Upper lobe of left lung (tissue), 6 donors: ENCODE data around the gene LMO7. TPM values are rescaled to one million over a fixed set of nuclear protein-coding genes. Genes with fewer than 3 reads are reported as not detected.
"Not testable (repeated sequence)": the region's sequence is repeated elsewhere in the genome, so short reads cannot be mapped to it uniquely, and the experiment has no call there.

Experiments
- ATAC-seq, 2 donors: fragments of 200-7000 bp; cut with Tn5 transposase; one replicate each; pipeline ENCODE4 v1.9.1; 2022; ENCODE audit warnings: mild to moderate bottlenecking in 2 of 2, moderate library complexity in 2 of 2; ENCODE audit not compliant: low FRiP score in 2 of 2
- DNase-seq, 2 donors: peaks; one replicate each; pipeline ENCODE4 v3.0.0-alpha.2; 2019 to 2020
- H3K27ac ChIP-seq, 4 donors: fragments of 200-600 bp; sonication (generic); one replicate each; pipeline ENCODE4 v1.5.1; 2016 to 2019
- H3K27me3 ChIP-seq, 4 donors: fragments of 200-600 bp; sonication (generic); one replicate each; pipeline ENCODE4 v1.5.1; 2017 to 2019
- H3K36me3 ChIP-seq, 4 donors: fragments of 200-600 bp; sonication (generic); one replicate each; pipeline ENCODE4 v1.5.1; 2016 to 2019
- H3K4me1 ChIP-seq, 4 donors: fragments of 200-600 bp; sonication (generic); one replicate each; pipeline ENCODE4 v1.5.1; 2018 to 2019
- H3K4me3 ChIP-seq, 4 donors: fragments of 200-600 bp; sonication (generic); one replicate each; pipeline ENCODE4 v1.5.1; 2017 to 2019; ENCODE audit warnings: mild to moderate bottlenecking in 2 of 4, moderate library complexity in 1 of 4
- H3K9me3 ChIP-seq, 4 donors: fragments of 200-600 bp; sonication (generic); one replicate each; pipeline ENCODE4 v1.5.1; 2018 to 2019
- EP300 ChIP-seq, 4 donors: sonication (generic); formaldehyde crosslinking; IDR thresholded peaks; one replicate each; pipeline ENCODE4 v1.5.1; 2017; ENCODE audit warnings: antibody characterized with exemption in 4 of 4, control low read depth in 2 of 4
- POLR2A ChIP-seq, 4 donors: fragments of 450-650 bp; IDR thresholded peaks; one replicate each; pipeline ENCODE4 v1.5.1; 2016 to 2017; ENCODE audit warnings: antibody characterized with exemption in 4 of 4, mild to moderate bottlenecking in 2 of 4
- POLR2AphosphoS5 ChIP-seq, 2 donors: sonication (generic); formaldehyde crosslinking; IDR thresholded peaks; one replicate each; pipeline ENCODE4 v1.5.1; 2017; ENCODE audit warnings: antibody characterized with exemption in 2 of 2
- WGBS, 2 donors: methylation state at CpG; one replicate each; pipeline ENCODE4 v1.1.5; 2017 to 2018; 5-methylcytosine and 5-hydroxymethylcytosine counted together
- total RNA-seq, 6 donors: library from RNA; depleted of rRNA in 4 of 6; stranded (reverse); fragments of >200 nt in 4 of 6; gene quantifications; one replicate each; pipeline versions ENCODE4 v1.1.0 to v1.2.1, GENCODE V29; 2016 to 2021
- TF ChIP-seq, protein P1 (sequence below), 6 experiments: fragments of 450-650 bp in 4 of 6; fragments of 200-600 bp in 2 of 6; sonication (generic) in 2 of 6; IDR thresholded peaks; one replicate each; pipeline ENCODE4 v1.5.1; 2016 to 2019; ENCODE audit warnings: antibody characterized with exemption in 6 of 6
- donor health status: DM: no; HTN: no; CAD: no; lungs with moderate emphysema.
- donor health status: DM: no; HTN: yes; CAD: no; lungs with severe emphysema.

The LMO7 gene
- total RNA-seq, 6 donors from 2014 or later, result 327 to 1,155 (median 811) TPM

DNA sequence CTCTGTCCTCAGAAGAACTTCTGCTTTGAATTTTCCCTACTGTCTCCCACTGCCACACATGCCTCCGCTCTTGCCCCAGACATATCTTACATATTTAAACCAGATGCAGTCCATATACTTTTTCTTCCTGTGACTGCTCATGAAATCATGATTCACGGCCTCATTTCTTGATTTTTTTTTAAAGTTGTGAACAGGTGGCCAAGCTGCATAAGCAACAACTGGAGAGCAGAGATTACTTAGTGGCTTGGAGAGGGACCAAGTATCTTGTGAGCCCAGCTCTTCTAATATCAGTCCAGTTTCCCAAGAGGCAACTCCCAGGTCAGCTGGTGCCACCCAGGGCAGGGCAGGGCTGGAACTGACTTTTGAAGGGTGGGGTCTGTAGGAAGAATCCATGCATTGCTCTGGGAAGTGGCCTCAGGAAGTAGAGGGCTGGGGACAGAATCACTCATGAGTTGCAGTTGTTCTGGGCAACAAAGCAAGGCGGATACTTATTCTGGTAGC is 152.4 kb downstream of the LMO7 start:
- Histone ChIP-seq H3K36me3 (no peaks in the 10 kb centered on the region), H3K27ac (peak overlapping the region; percentile 20 to 75 (median 62)), H3K4me1 (peaks cover 21 to 64% (median 42%) of the 10 kb centered on the region in 4 donors), H3K9me3 (no peaks in the 10 kb centered on the region), H3K27me3 (no peaks in the 10 kb centered on the region), H3K4me3 (no peak overlapping the region)
- ATAC-seq (peak; percentile 60 to 67), DNase-seq (peak in 1 of 2 donors; percentile 79)
- WGBS, 2 donors, result 26 to 33% methylated on average over 3 of the region's 3 CpGs
- TF ChIP-seq EP300 (IDR thresholded peaks at IDR 0.05) (no peak), POLR2AphosphoS5 (IDR thresholded peaks at IDR 0.05) (peak in 1 of 2 donors; percentile 45)

DNA sequence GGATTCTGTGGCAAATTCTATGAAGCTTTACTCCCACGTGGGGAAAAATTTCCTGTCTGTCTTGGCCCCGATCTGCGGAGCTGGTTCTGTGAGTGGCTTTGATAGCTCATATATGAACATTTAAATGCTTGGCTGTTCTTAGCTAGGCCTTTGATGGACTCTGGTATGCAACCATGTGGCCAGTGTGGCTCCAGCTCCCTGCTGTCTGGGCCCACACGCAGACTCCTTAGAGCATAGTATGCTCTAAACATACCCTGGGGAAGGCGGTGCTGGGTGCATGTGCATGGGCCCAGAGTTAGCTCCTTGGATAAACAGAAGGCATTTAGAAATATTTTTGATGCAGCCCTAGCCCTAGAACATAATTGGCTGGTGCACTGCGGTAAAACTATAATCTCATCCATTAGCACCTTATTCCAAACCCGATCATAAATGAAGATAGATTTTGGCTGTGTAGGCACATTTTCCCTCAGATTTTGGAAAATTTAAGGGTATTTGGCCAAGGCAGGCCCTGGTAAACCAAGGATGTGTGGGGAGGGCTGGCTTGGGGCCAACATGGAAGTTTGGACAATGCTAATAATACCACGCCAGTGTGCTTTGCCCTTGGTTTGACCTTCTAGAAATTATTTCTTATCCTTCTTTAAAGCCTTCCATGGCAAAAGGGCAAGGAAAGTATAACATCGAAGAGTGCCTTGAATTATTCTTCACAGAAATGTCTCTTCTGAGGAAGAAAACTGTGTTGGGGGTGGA is 153.5 kb downstream of the LMO7 start:
- Histone ChIP-seq H3K27ac (peak overlapping the region; percentile 20 to 75 (median 62)), H3K9me3 (no peaks in the 10 kb centered on the region), H3K36me3 (no peaks in the 10 kb centered on the region), H3K4me1 (peaks cover 19 to 53% (median 36%) of the 10 kb centered on the region in 4 donors), H3K4me3 (no peak overlapping the region), H3K27me3 (no peaks in the 10 kb centered on the region)
- ATAC-seq (peak in 1 of 2 donors; percentile 45), DNase-seq (no peak)
- 57 to 61% methylated on average over 9 of the region's 9 CpGs for WGBS, 2 donors
- TF ChIP-seq POLR2AphosphoS5 (IDR thresholded peaks at IDR 0.05) (no peak), EP300 (IDR thresholded peaks at IDR 0.05) (no peak), POLR2A (IDR thresholded peaks at IDR 0.05) (no peak)
- TF ChIP-seq, protein P1, sequence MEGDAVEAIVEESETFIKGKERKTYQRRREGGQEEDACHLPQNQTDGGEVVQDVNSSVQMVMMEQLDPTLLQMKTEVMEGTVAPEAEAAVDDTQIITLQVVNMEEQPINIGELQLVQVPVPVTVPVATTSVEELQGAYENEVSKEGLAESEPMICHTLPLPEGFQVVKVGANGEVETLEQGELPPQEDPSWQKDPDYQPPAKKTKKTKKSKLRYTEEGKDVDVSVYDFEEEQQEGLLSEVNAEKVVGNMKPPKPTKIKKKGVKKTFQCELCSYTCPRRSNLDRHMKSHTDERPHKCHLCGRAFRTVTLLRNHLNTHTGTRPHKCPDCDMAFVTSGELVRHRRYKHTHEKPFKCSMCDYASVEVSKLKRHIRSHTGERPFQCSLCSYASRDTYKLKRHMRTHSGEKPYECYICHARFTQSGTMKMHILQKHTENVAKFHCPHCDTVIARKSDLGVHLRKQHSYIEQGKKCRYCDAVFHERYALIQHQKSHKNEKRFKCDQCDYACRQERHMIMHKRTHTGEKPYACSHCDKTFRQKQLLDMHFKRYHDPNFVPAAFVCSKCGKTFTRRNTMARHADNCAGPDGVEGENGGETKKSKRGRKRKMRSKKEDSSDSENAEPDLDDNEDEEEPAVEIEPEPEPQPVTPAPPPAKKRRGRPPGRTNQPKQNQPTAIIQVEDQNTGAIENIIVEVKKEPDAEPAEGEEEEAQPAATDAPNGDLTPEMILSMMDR (IDR thresholded peaks at IDR 0.05), result no peak

DNA sequence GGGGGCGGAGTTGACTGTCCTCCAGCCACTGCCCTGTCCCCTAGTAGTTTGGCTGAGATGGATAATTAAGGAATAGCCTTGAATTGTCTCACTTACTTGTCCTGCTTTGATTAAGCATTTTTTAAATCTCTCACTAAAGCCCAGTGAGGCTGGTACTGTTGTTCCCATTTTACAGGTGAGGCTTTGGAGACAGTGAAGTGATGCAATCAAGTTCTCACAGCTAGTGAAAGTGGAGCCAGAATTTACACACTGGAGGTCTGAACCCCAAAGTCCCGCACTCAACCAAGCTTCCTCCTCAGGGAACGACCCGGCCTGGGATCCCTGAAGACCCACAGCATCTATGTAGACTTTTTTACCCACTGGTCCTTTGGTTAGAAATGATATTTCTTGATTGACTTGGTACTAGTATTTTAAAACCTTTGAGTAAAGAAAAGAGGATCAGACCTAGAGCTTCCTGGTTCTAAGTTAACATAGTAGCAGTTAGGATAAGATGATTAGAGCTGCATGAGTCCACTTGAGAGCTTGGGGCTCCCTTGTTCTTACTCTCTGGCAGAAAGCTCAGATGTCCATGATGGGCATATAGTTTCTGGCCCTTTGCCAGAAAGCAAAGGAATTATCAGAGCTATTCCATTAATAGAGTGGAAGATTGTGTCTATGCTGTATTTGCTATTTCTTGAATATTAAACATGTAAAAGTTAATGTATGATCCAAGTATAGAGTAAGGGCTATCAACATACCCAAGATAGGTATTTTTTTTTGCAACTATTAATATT is 154.3 kb downstream of the LMO7 start:
- no peak for TF ChIP-seq POLR2AphosphoS5 (IDR thresholded peaks at IDR 0.05)
- TF ChIP-seq, protein P1 (IDR thresholded peaks at IDR 0.05), result no peak
- H3K9me3 ChIP-seq, result no peaks in the 10 kb centered on the region
- H3K4me3 ChIP-seq, result no peak overlapping the region
- WGBS, 2 donors, result 91 to 96% methylated on average over 4 of the region's 4 CpGs
- peak overlapping the region in 3 of 4 donors; percentile 60 to 75 (median 65) for H3K27ac ChIP-seq
- no peaks in the 10 kb centered on the region for H3K36me3 ChIP-seq
- no peaks in the 10 kb centered on the region for H3K27me3 ChIP-seq
- peaks cover 19 to 50% (median 32%) of the 10 kb centered on the region in 4 donors for H3K4me1 ChIP-seq
- ATAC-seq (no peak), DNase-seq (no peak)

DNA sequence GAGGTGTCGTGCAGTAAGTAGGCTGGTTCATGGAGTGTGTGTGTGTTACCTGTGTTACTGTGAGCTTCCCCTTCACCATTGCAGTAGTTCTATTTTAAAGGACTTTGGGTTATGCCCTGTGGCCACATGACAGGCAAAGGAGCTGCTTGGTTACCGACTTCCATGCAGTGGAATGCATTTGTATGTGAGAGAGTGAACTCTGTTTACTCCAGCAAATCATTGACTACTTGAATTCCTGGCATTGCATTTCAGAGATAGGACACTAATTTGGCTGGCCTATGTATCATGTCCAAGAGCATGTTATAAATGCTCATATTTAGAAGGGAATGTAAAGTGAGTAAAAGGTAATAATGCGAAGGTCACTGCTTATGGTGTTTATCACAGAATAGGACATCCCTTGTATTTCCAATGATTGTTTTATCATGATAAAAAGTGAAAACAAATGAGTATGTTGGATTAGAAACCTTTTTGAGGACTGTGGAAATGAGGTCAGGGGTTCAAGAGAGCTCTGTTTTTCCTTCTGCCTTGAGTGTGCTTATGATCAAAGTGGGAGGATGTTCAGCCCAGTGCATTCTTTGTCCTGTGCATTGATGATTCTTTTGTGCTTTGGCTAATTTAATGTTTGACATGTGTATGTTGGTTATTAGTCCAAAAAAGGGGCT is 156.5 kb downstream of the LMO7 start:
- TF ChIP-seq EP300 (IDR thresholded peaks at IDR 0.05) (no peak), POLR2A (IDR thresholded peaks at IDR 0.05) (no peak), POLR2AphosphoS5 (IDR thresholded peaks at IDR 0.05) (no peak)
- TF ChIP-seq, protein P1 (IDR thresholded peaks at IDR 0.05), result no peak
- DNase-seq, result no peak
- H3K36me3 ChIP-seq, result peaks cover 0 to 12% (median 0%) of the 10 kb centered on the region in 4 donors
- no peaks in the 10 kb centered on the region for H3K9me3 ChIP-seq
- no peak overlapping the region for H3K4me3 ChIP-seq
- WGBS, 2 donors, result 66 to 69% methylated on average over 3 of the region's 3 CpGs
- no peak for ATAC-seq
- peaks cover 19 to 51% (median 30%) of the 10 kb centered on the region in 4 donors for H3K4me1 ChIP-seq
- peak overlapping the region in 2 of 4 donors; percentile 11 to 30 for H3K27ac ChIP-seq
- H3K27me3 ChIP-seq, result no peaks in the 10 kb centered on the region

DNA sequence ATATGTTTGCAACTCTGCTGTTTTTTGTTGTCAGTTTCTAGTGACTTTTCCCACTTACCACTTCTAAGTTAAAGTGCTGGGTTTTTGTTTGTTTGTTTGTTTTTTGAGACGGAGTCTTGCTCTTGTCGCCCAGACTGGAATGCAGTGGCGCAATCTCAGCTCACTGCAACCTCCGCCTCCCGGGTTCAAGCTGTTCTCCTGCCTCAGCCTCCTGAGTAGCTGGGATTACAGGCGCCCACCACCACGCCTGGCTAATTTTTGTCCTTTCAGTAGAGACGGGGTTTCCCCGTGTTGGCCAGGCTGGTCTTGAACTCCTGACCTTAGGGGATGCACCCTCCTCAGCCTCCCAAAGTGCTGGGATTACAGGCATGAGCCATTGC is 157.0 kb downstream of the LMO7 start:
- H3K9me3 ChIP-seq, DNase-seq, H3K27me3 ChIP-seq, ATAC-seq, H3K4me3 ChIP-seq, H3K27ac ChIP-seq: not testable (repeated sequence)
- WGBS, 2 donors, result 81 to 84% methylated on average over 9 of the region's 9 CpGs
- H3K36me3 ChIP-seq, result peaks cover 0 to 12% (median 0%) of the 10 kb centered on the region in 4 donors
- H3K4me1 ChIP-seq, result peaks cover 16 to 51% (median 31%) of the 10 kb centered on the region in 4 donors
